Loucy (cell line): ENCODE measurements around the gene MAGIX.

Experiments used
- H2AFZ ChIP-seq: fragments of 200-600 bp; sonication (generic); 2 replicates; pipeline ENCODE4 v1.6.0; 2016; ENCODE audit warnings: antibody characterized with exemption, mild to moderate bottlenecking, low read length, moderate library complexity
- H3F3A ChIP-seq: fragments of 200-600 bp; 2 replicates; pipeline ENCODE4 v1.6.0; 2016; ENCODE audit warnings: antibody characterized with exemption, low read depth, mild to moderate bottlenecking
- H3K27me3 ChIP-seq: fragments of 200-600 bp; sonication (generic); 2 replicates; pipeline ENCODE4 v1.6.1; 2014; ENCODE audit warnings: low read length, mild to moderate bottlenecking; ENCODE audit not compliant: insufficient read depth, poor library complexity, severe bottlenecking
- H3K36me3 ChIP-seq: fragments of 200-600 bp; sonication (generic); 2 replicates; pipeline ENCODE4 v1.6.1; 2016; ENCODE audit warnings: low read length; ENCODE audit not compliant: insufficient read depth
- H3K4me1 ChIP-seq: fragments of 200-600 bp; sonication (generic); 2 replicates; pipeline ENCODE4 v1.5.1; 2014; ENCODE audit warnings: low read length, mild to moderate bottlenecking; ENCODE audit not compliant: insufficient read depth, poor library complexity, severe bottlenecking
- H3K4me2 ChIP-seq: fragments of 200-600 bp; sonication (generic); 2 replicates; pipeline ENCODE4 v1.6.0; 2014; ENCODE audit warnings: antibody characterized with exemption, low read length, low read depth, mild to moderate bottlenecking; ENCODE audit not compliant: poor library complexity, severe bottlenecking
- H3K4me3 ChIP-seq: fragments of 200-600 bp; sonication (generic); 2 replicates; pipeline ENCODE4 v1.5.1; 2014; ENCODE audit warnings: low read length, mild to moderate bottlenecking, mixed read lengths; ENCODE audit not compliant: poor library complexity, severe bottlenecking
- H3K79me2 ChIP-seq: fragments of 200-600 bp; sonication (generic); 2 replicates; pipeline ENCODE4 v1.6.1; 2014; ENCODE audit warnings: low read length; ENCODE audit not compliant: insufficient read depth
- H3K9ac ChIP-seq: fragments of 200-600 bp; sonication (generic); 2 replicates; pipeline ENCODE4 v1.6.0; 2014; ENCODE audit warnings: mild to moderate bottlenecking, low read depth, low read length, moderate library complexity; ENCODE audit not compliant: poor library complexity, severe bottlenecking
- H3K9me2 ChIP-seq: fragments of 200-600 bp; sonication (generic); replicated peaks from 2 replicates; pipeline ENCODE4 v1.6.1; 2016; ENCODE audit warnings: low read depth, low read length, mixed read lengths
- H3K9me3 ChIP-seq: fragments of 200-600 bp; sonication (generic); 2 replicates; pipeline ENCODE4 v1.6.1; 2014; ENCODE audit warnings: mild to moderate bottlenecking, antibody characterized with exemption, low read length, low read depth; ENCODE audit not compliant: insufficient read depth
- H4K20me1 ChIP-seq: fragments of 200-600 bp; sonication (generic); 2 replicates; pipeline ENCODE4 v1.6.0; 2014; ENCODE audit warnings: antibody characterized with exemption, low read length, mild to moderate bottlenecking; ENCODE audit not compliant: insufficient read depth, poor library complexity, severe bottlenecking
- EZH2phosphoT487 ChIP-seq: fragments of 200-600 bp; IDR thresholded peaks from 2 replicates; pipeline ENCODE4 v1.6.1; 2018; ENCODE audit warnings: antibody characterized with exemption, mild to moderate bottlenecking, moderate library complexity, borderline replicate concordance
- TF ChIP-seq, protein P1 (sequence below): fragments of 200-600 bp; sonication (generic); conservative IDR thresholded peaks from 2 replicates; pipeline ENCODE4 v1.5.1; 2014; ENCODE audit warnings: mild to moderate bottlenecking, antibody characterized with exemption, low read length

The MAGIX gene

DNA sequence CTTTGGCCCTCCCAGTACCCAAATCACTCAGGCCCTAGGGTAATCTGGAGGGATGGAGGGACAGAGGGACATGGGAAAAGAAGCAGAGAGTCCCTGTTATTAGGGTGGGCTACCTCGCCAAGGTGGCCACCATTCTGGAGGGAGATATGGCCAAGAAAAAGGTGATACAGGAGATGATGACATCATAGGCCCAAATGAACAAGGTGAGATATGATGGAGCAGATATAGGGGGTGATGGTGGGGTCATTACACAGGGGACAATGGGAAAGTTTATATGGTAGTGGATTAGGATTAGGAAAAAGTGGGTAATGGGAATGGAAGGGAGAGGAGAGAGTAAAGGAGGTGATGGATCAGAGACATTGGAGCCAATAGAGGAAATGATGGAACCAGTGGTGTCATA lies 50.3 kb downstream of the MAGIX start:
- no peaks in the 10 kb centered on the region for H3K36me3 ChIP-seq
- no peaks in the 10 kb centered on the region for H3K79me2 ChIP-seq
- H3K4me3 ChIP-seq = no peak overlapping the region
- H4K20me1 ChIP-seq = no peaks in the 10 kb centered on the region
- H3K9me2 ChIP-seq = no peaks in the 10 kb centered on the region
- no peak overlapping the region for H3K4me2 ChIP-seq
- H3K27me3 ChIP-seq = no peaks in the 10 kb centered on the region
- TF ChIP-seq, protein P1, sequence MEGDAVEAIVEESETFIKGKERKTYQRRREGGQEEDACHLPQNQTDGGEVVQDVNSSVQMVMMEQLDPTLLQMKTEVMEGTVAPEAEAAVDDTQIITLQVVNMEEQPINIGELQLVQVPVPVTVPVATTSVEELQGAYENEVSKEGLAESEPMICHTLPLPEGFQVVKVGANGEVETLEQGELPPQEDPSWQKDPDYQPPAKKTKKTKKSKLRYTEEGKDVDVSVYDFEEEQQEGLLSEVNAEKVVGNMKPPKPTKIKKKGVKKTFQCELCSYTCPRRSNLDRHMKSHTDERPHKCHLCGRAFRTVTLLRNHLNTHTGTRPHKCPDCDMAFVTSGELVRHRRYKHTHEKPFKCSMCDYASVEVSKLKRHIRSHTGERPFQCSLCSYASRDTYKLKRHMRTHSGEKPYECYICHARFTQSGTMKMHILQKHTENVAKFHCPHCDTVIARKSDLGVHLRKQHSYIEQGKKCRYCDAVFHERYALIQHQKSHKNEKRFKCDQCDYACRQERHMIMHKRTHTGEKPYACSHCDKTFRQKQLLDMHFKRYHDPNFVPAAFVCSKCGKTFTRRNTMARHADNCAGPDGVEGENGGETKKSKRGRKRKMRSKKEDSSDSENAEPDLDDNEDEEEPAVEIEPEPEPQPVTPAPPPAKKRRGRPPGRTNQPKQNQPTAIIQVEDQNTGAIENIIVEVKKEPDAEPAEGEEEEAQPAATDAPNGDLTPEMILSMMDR = no peak
- TF ChIP-seq EZH2phosphoT487 = no peak
- no peaks in the 10 kb centered on the region for H3K4me1 ChIP-seq
- no peak overlapping the region for H3K9ac ChIP-seq
- no peaks in the 10 kb centered on the region for H3F3A ChIP-seq
- no peak overlapping the region for H2AFZ ChIP-seq
- H3K9me3 ChIP-seq = no peaks in the 10 kb centered on the region

DNA sequence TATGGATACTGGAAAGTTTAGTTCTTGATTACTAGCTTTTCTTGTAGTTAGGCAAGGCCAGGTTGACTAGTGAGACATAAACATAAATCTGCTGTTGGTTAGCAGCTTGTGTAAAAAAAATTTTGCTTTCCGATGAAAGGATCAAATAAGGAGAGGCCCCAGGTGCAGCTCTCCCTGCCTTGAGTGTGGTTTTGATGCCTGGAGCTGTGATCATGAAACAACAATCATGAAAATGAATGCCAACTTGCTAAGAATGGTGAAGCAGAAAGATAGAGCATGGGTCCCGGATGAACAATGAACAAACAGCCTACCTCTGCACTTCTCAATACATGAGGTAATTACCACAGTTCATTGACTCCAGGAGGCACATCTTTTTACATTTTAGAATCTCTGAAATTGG lies 51.9 kb downstream of the MAGIX start:
- no peak overlapping the region for H3K4me3 ChIP-seq
- no peak overlapping the region for H2AFZ ChIP-seq
- H3K9ac ChIP-seq = no peak overlapping the region
- H3K27me3 ChIP-seq = no peaks in the 10 kb centered on the region
- no peaks in the 10 kb centered on the region for H3K9me3 ChIP-seq
- no peaks in the 10 kb centered on the region for H3K79me2 ChIP-seq
- no peaks in the 10 kb centered on the region for H3K36me3 ChIP-seq
- no peaks in the 10 kb centered on the region for H3K9me2 ChIP-seq
- H4K20me1 ChIP-seq = no peaks in the 10 kb centered on the region
- no peaks in the 10 kb centered on the region for H3F3A ChIP-seq
- no peak overlapping the region for H3K4me2 ChIP-seq
- TF ChIP-seq EZH2phosphoT487 = no peak
- TF ChIP-seq, protein P1 = no peak
- H3K4me1 ChIP-seq = no peaks in the 10 kb centered on the region

DNA sequence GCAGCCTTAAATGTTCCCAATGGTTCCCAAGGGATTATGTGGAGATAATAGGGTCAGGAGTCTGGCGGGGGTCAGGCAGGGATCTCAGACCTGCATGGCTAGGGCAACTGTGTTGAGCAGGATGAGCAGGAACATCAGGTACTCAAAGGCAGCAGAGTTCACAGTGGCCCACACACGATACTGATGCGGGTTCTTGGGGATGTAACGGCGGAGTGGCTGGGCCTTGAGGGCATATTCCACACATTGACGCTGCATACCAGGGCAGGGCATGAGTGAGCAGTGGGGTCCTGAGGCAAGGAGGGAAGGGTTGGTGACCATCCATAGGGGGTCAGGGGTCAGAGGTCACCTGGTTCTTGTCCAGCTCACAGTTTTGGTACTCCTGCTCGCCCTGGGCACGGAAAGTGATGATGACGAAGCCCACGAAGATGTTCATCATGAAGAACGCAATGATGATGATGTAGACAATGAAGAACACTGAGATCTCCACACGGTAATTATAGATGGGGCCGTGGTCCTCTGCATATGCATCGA lies 52.5 kb downstream of the MAGIX start:
- Histone ChIP-seq H3K9me3 (no peaks in the 10 kb centered on the region), H4K20me1 (no peaks in the 10 kb centered on the region), H3K4me1 (no peaks in the 10 kb centered on the region), H3K4me3 (no peak overlapping the region), H3K79me2 (no peaks in the 10 kb centered on the region), H3K27me3 (no peaks in the 10 kb centered on the region), H3K9ac (no peak overlapping the region), H3K9me2 (no peaks in the 10 kb centered on the region), H2AFZ (no peak overlapping the region), H3F3A (no peaks in the 10 kb centered on the region), H3K36me3 (no peaks in the 10 kb centered on the region), H3K4me2 (no peak overlapping the region)
- no peak for TF ChIP-seq EZH2phosphoT487
- TF ChIP-seq, protein P1 = no peak
